B cell (primary cell): ENCODE data around the gene PPP1R9A. TPM values are rescaled to one million over a fixed set of nuclear protein-coding genes. Genes with fewer than 3 reads are reported as not detected.

Experiments used
- ATAC-seq: fragments of 200-7000 bp; cut with Tn5 transposase; one replicate; pipeline ENCODE4 v1.10.0; 2021; ENCODE audit warnings: low read depth, mild to moderate bottlenecking, moderate number of reproducible peaks, moderate library complexity
- CTCF ChIA-PET: fragments of 350-600 bp; sonication (Branson Sonifier 250); formaldehyde crosslinking; loops from one replicate; lab custom pipeline; 2021; ENCODE audit warnings: antibody characterized with exemption, inconsistent platforms; lab: Charles Lee
- POLR2A ChIA-PET: fragments of 350-600 bp; sonication (Branson Sonifier 250); formaldehyde crosslinking; loops from one replicate; lab custom pipeline; 2021; ENCODE audit warnings: antibody characterized with exemption; lab: Charles Lee
- DNase-seq: peaks from one replicate; pipeline ENCODE4 v3.0.0; 2013
- H2AFZ ChIP-seq: 2 replicates; pipeline ENCODE4 v1.6.1; 2012; ENCODE audit warnings: mild to moderate bottlenecking, low read depth, low read length; ENCODE audit not compliant: insufficient read depth, poor library complexity, severe bottlenecking
- H3K27ac ChIP-seq, 2 donors: 1 replicate in 1 of 2; 2 replicates in 1 of 2; pipeline ENCODE4 v1.5.1; 2012 to 2013; ENCODE audit warnings: low read length in 2 of 2, mild to moderate bottlenecking in 2 of 2, moderate library complexity in 1 of 2
- H3K27me3 ChIP-seq, 4 experiments: fragments of 200-600 bp in 1 of 4; sonication (generic) in 1 of 4; replicated peaks in 1 of 4; 1 replicate in 2 of 4; 2 replicates in 2 of 4; pipeline versions ENCODE4 v1.6.1 to v1.7.0; 2013 to 2016; ENCODE audit warnings: low read length in 3 of 4, mild to moderate bottlenecking in 2 of 4, mixed read lengths in 1 of 4, moderate library complexity in 1 of 4; ENCODE audit not compliant: insufficient read depth in 4 of 4, control insufficient read depth in 3 of 4; ENCODE audit errors: control extremely low read depth in 1 of 4
- H3K36me3 ChIP-seq, 2 experiments: replicated peaks in 1 of 2; 1 replicate in 1 of 2; 2 replicates in 1 of 2; pipeline versions ENCODE4 v1.6.1 to v1.7.1; 2013; ENCODE audit warnings: low read length in 1 of 2; ENCODE audit not compliant: insufficient read depth in 2 of 2, control insufficient read depth in 1 of 2; ENCODE audit errors: control extremely low read depth in 1 of 2, extremely low read depth in 1 of 2
- H3K4me1 ChIP-seq, 2 donors: fragments of 200-600 bp in 1 of 2; sonication (generic) in 1 of 2; 1 replicate in 1 of 2; 2 replicates in 1 of 2; pipeline versions ENCODE4 v1.5.1 to v1.6.1; 2013 to 2017; ENCODE audit warnings: low read length in 2 of 2; ENCODE audit not compliant: control insufficient read depth in 2 of 2, insufficient read depth in 2 of 2
- H3K4me2 ChIP-seq: replicated peaks from 2 replicates; pipeline ENCODE3; 2012; ENCODE audit warnings: mild to moderate bottlenecking, low read depth, low read length; ENCODE audit not compliant: poor library complexity, severe bottlenecking
- H3K4me3 ChIP-seq, 5 experiments: fragments of 200-600 bp in 1 of 5; sonication (generic) in 1 of 5; 1 replicate in 3 of 5; 2 replicates in 2 of 5; pipeline versions ENCODE4 v1.5.1 to v1.7.0; 2011 to 2016; ENCODE audit warnings: low read length in 4 of 5, mild to moderate bottlenecking in 4 of 5, low read depth in 2 of 5, control low read depth in 1 of 5, moderate library complexity in 1 of 5; ENCODE audit not compliant: insufficient read depth in 1 of 5; ENCODE audit errors: control extremely low read depth in 1 of 5, extremely low read depth in 1 of 5
- H3K79me2 ChIP-seq: fragments of 200-600 bp; sonication (generic); one replicate; pipeline ENCODE4 v1.6.0; 2016; ENCODE audit warnings: low read length; ENCODE audit not compliant: control insufficient read depth, insufficient read depth
- H3K9ac ChIP-seq: fragments of 200-600 bp; sonication (generic); 2 replicates; pipeline ENCODE4 v1.6.1; 2017; ENCODE audit warnings: mild to moderate bottlenecking, low read length, moderate library complexity
- H3K9me3 ChIP-seq, 3 donors: one replicate each; pipeline versions ENCODE4 v1.6.1 to v1.7.1; 2013; ENCODE audit warnings: low read length in 2 of 3; ENCODE audit not compliant: control insufficient read depth in 2 of 3, insufficient read depth in 1 of 3; ENCODE audit errors: control extremely low read depth in 1 of 3
- H4K20me1 ChIP-seq: 2 replicates; pipeline ENCODE4 v1.6.0; 2012; ENCODE audit warnings: mild to moderate bottlenecking, low read length; ENCODE audit not compliant: insufficient read depth, control insufficient read depth, poor library complexity, severe bottlenecking
- H3K27ac Mint-ChIP-seq: one replicate; pipeline ENCODE4 v1.8.0; 2021; ENCODE audit warnings: mixed read lengths
- H3K27me3 Mint-ChIP-seq: one replicate; pipeline ENCODE4 v1.8.0; 2021; ENCODE audit warnings: mixed read lengths
- H3K4me1 Mint-ChIP-seq: one replicate; pipeline ENCODE4 v1.8.0; 2021; ENCODE audit warnings: mixed read lengths
- H3K4me3 Mint-ChIP-seq: one replicate; pipeline ENCODE4 v1.8.0; 2021; ENCODE audit warnings: mixed read lengths
- H3K9me3 Mint-ChIP-seq: one replicate; pipeline ENCODE4 v1.8.0; 2022; ENCODE audit warnings: mixed read lengths; ENCODE audit not compliant: insufficient read depth
- EZH2 ChIP-seq: IDR thresholded peaks from 2 replicates; pipeline ENCODE4 v1.6.1; 2012; ENCODE audit warnings: borderline replicate concordance, low read depth, mild to moderate bottlenecking, moderate library complexity, low read length; ENCODE audit not compliant: insufficient read depth, poor library complexity, severe bottlenecking
- WGBS: methylation state at CpG from one replicate; pipeline ENCODE4 v1.1.5; 2013; ENCODE audit warnings: missing lambda C conversion rate; ENCODE audit not compliant: insufficient coverage; 5-methylcytosine and 5-hydroxymethylcytosine counted together
- intact Hi-C: fragments of 100-400 bp; cut with micrococcal nuclease; formaldehyde crosslinking; loops from one replicate; pipeline ENCODE4 v1.10.0; 2022
- polyA plus RNA-seq: library from polyadenylated mRNA; depleted of rRNA; stranded (reverse); fragments of >200 nt; gene quantifications from 2 replicates; pipeline ENCODE4 v1.2.3, GENCODE V29; 2012
- total RNA-seq, 2 donors: library from RNA; stranded (reverse); fragments of 120-200 nt in 1 of 2; gene quantifications; 1 replicate in 1 of 2; 2 replicates in 1 of 2; pipeline versions ENCODE4 v1.2.3 to v1.2.4, GENCODE V29; 2013 to 2022
- TF ChIP-seq, protein P1 (sequence below): fragments of 200-600 bp; IDR thresholded peaks from one replicate; pipeline ENCODE4 v1.8.0; 2022; ENCODE audit warnings: antibody characterized with exemption, mild to moderate bottlenecking

PPP1R9A gene
- total and polyA plus RNA-seq, 2 donors (not counting 1 experiment from before 2014, with no cell fraction given), result 1.1 to 4.8 TPM

DNA sequence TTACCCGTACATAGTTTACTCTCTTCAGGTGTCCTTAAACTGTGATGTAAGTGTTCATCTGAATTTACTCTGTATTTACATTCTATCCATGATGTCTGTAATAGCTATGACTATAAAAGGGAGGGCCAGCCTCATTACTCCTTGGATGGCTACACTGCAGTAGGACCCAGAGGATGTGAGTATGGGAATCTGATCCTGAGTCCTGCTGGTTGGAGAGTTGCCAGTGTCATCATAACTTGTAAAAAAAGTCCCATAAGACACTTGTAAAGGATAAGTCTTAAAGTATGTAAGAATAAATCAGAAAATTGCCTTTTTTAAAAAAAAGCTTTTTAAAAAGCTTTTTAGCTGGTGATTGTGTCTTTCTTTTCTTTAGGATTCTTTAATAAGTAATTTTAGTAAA lies 95.4 kb downstream of the PPP1R9A start:
- Histone ChIP-seq H3K4me2 (no peak overlapping the region), H3K27me3 (no peaks in the 10 kb centered on the region), H3K9me3 (no peaks in the 10 kb centered on the region), H3K79me2 (no peaks in the 10 kb centered on the region), H3K4me1 (no peaks in the 10 kb centered on the region), H3K4me3 (no peak overlapping the region), H3K9ac (no peak overlapping the region), H4K20me1 (no peaks in the 10 kb centered on the region), H2AFZ (no peak overlapping the region), H3K27ac (no peak overlapping the region), H3K36me3 (no peaks in the 10 kb centered on the region)
- Mint-ChIP-seq H3K4me3 (no peak overlapping the region), H3K4me1 (peaks cover 3% of the 10 kb centered on the region), H3K27me3 (no peaks in the 10 kb centered on the region), H3K27ac (no peak overlapping the region), H3K9me3 (no peaks in the 10 kb centered on the region)
- ATAC-seq, result no peak
- TF ChIP-seq, protein P1, sequence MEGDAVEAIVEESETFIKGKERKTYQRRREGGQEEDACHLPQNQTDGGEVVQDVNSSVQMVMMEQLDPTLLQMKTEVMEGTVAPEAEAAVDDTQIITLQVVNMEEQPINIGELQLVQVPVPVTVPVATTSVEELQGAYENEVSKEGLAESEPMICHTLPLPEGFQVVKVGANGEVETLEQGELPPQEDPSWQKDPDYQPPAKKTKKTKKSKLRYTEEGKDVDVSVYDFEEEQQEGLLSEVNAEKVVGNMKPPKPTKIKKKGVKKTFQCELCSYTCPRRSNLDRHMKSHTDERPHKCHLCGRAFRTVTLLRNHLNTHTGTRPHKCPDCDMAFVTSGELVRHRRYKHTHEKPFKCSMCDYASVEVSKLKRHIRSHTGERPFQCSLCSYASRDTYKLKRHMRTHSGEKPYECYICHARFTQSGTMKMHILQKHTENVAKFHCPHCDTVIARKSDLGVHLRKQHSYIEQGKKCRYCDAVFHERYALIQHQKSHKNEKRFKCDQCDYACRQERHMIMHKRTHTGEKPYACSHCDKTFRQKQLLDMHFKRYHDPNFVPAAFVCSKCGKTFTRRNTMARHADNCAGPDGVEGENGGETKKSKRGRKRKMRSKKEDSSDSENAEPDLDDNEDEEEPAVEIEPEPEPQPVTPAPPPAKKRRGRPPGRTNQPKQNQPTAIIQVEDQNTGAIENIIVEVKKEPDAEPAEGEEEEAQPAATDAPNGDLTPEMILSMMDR, result no peak
- no peak for TF ChIP-seq EZH2
- DNase-seq, result no peak
- ChIA-PET CTCF (no interaction called here), POLR2A (no interaction called here)
- WGBS, result no CpG with 5 or more reads among the region's 1 CpG
- intact Hi-C loops, result no loop called here

DNA sequence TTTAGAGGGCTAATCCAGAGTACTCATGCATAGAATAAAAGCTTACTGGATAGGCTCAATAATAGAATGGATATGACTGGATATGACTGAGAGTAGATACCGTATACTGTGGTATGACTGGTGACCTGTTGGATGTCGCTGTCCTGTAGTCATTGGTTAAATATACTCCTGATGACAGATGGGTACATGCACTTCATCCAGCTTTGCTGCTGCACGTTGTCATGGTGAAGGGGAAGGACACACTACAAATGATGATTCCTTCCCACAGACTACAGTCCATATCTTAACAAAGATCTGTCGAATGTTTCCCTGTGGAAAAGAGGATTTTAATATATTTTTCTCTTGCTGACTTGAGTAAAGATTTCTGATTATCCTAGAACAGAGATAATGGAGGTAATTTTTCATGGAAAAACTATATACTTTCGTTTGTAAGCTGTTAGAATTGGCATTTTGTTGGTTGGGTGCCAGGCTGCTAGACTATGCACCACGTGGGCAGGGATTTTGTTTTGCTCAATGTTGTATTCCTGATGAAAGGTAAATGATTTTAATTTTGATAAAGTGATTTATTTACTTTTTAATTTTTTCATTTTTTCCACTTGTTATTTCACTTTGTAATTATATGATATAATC lies 97.3 kb downstream of the PPP1R9A start:
- no peaks in the 10 kb centered on the region for H3K4me1 ChIP-seq
- H3K36me3 ChIP-seq, result no peaks in the 10 kb centered on the region
- ATAC-seq (no peak), DNase-seq (no peak)
- H3K4me3 ChIP-seq, result no peak overlapping the region
- Mint-ChIP-seq H3K4me1 (peaks cover 3% of the 10 kb centered on the region), H3K9me3 (no peaks in the 10 kb centered on the region), H3K27ac (no peak overlapping the region), H3K27me3 (no peaks in the 10 kb centered on the region), H3K4me3 (no peak overlapping the region)
- no peaks in the 10 kb centered on the region for H3K27me3 ChIP-seq
- H3K27ac ChIP-seq, result no peak overlapping the region
- CTCF ChIA-PET, result no interaction called here
- POLR2A ChIA-PET, result no interaction called here
- H4K20me1 ChIP-seq, result no peaks in the 10 kb centered on the region
- no peak overlapping the region for H2AFZ ChIP-seq
- H3K4me2 ChIP-seq, result no peak overlapping the region
- 71% methylated on average over 2 of the region's 6 CpGs for WGBS
- intact Hi-C loops, result no loop called here
- TF ChIP-seq EZH2, result no peak
- TF ChIP-seq, protein P1, result no peak
- no peaks in the 10 kb centered on the region for H3K79me2 ChIP-seq
- H3K9me3 ChIP-seq, result no peaks in the 10 kb centered on the region
- no peak overlapping the region for H3K9ac ChIP-seq
